ENCODE measurements around the gene CEP83.
"Not testable (repeated sequence)": the region's sequence is repeated elsewhere in the genome, so short reads cannot be mapped to it uniquely, and the experiment has no call there.

Gene CEP83

GRCh38 chr12:94429633-94430032 is 30.0 kb downstream of the CEP83 start:
- no peak for DNase-seq

- DNase-seq: no peak
These were observed 30.5 kb downstream of the CEP83 start for GRCh38 chr12:94429191-94429590.

DNA sequence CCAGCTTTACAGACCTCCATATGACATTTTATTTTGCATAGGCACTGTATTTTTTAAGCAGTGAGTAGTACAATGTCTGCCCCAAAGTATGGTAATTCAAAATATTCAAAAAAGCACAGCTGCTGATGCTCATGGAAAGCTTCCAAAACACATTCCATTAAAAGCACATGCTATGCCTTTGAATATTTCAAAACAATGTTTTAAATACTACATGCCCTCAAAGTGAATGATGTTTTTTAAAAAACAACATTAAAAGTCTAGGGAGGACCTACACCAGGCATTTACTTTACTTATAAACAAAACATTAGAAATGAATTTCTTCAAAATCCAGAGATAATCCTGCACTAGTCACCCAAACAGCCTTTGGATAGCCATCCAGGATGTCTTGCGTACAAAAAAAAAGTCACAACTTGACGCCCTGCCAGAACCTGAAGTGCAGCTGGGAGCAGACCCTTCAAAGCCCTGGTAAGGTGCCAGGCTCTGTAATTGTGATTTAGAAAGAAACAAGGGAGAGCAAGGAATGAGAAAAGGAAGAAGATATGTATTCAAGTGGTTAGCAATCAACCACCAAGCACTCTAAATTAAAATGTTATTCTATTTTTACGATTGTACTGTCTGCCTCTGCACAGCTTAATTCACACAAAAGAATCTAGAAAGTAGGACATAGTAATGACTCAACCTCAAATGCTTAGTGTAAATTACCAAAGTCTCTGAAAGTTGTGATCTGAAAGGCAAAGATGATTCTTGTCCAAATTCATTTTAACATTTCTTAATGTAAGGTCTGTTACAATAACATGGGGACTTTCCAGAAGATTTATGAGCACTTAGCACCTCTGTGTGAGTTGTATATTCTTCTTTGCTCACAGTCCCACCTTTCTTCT is 31.9 kb downstream of the CEP83 start:
- no peak for DNase-seq

DNA sequence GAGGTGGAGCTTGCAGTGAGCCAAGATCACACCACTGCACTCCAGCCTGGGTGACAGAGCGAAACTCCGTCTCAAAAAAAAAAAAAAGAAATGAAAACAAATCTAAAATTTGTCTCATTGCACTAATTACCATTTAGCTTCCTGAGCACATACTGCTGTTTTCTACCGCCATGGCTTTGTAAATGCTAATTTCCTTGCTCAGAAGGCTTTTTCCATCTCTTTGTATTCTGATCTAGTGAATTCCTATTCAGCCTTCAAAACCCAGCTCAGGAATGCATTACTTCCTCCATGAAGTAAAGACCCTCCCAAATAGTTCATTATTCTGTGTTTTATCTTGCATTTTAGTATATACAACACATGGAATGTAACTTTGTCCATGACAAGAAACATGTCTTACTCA is 33.6 kb downstream of the CEP83 start:
- no peak for DNase-seq

- DNase-seq: not testable (repeated sequence)
These were observed 34.8 kb downstream of the CEP83 start for GRCh38 chr12:94424830-94425229.

GRCh38 chr12:94421868-94422740 is 37.6 kb downstream of the CEP83 start:
- no peak for DNase-seq

DNA sequence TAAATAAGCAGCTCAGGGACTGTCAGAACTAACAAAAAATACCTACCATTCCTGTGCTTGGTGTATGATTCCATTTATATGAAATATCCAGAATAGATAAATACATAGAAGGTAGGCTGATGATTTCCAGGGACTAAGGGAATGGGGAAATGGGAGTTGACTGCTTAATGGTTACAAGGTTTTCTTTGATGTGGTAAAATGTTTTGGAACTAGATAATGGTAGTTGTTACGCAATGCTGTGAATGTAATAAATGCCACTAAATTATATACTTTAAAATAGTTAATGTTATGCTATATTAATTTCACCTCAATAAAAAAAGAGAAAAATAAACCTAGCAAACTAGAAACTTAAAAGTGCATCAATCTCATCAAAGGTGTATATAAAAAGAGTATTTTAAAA is 41.1 kb downstream of the CEP83 start:
- DNase-seq: no peak

- no peak for DNase-seq
These were observed 43.1 kb downstream of the CEP83 start for GRCh38 chr12:94416613-94417012.

- no peak for DNase-seq
These were observed 44.6 kb downstream of the CEP83 start for GRCh38 chr12:94415066-94415465.

- DNase-seq: no peak
These were observed 54.1 kb downstream of the CEP83 start for GRCh38 chr12:94405413-94406116.

DNA sequence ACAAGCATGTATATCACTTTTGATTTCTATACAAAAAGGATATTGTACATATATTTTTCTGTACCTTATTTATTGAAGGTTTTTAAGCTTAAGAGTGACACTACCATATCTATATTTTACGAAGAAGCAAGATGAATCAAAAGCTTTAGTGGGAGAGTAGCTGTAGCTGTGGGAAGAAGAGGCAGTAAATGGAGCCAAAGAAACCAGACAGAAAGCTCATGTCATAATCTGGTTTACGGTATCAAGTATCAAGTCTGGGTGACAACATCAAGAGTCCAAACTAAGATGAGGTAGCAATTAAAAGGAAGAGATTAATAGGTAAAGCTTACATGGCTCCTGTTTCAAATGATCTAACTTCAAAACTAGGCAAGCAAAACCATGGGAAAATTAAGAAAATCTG is 54.8 kb downstream of the CEP83 start:
- no peak for DNase-seq

DNA sequence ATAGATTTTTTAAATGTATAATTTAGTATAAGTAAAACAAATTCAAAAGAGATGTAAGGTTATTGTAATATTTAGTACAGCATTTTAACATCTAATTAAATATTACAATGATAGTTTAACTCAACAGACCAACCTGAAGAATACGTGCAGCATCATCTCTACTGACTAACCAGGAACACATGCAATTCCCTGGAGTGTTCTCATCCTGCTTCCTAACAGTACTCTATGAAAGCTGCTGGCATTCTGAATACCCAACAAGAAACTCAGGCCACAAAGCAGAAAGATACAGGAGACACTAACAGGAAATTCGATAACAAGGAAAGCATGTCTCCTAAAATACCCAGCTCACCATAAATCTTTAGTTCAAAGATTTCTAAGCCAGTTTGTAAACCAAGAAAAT is 58.3 kb downstream of the CEP83 start:
- no peak for DNase-seq

DNA sequence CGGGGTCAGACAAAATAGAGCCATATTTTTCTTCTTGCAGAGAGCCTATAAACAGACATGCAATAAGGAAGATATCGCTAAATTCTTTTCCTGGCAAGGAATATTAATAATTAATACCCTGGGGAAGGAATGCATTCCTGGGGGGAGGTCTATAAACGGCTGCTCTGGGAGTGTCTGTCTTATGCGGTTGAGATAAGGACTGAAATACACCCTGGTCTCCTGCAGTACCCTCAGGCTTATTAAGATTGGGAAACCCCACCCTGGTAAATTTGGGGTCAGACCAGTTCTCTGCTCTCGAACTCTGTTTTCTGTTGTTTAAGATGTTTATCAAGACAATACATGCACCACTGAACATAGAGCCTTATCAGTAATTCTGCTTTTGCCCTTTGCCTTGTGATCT is 61.0 kb downstream of the CEP83 start:
- DNase-seq: not testable (repeated sequence)

- no peak for DNase-seq
These were observed 62.3 kb downstream of the CEP83 start for GRCh38 chr12:94397401-94397800.

- not testable (repeated sequence) for DNase-seq
These were observed 63.7 kb downstream of the CEP83 start for GRCh38 chr12:94396014-94396413.

GRCh38 chr12:94390130-94390485 is 69.6 kb downstream of the CEP83 start:
- DNase-seq: no peak

DNA sequence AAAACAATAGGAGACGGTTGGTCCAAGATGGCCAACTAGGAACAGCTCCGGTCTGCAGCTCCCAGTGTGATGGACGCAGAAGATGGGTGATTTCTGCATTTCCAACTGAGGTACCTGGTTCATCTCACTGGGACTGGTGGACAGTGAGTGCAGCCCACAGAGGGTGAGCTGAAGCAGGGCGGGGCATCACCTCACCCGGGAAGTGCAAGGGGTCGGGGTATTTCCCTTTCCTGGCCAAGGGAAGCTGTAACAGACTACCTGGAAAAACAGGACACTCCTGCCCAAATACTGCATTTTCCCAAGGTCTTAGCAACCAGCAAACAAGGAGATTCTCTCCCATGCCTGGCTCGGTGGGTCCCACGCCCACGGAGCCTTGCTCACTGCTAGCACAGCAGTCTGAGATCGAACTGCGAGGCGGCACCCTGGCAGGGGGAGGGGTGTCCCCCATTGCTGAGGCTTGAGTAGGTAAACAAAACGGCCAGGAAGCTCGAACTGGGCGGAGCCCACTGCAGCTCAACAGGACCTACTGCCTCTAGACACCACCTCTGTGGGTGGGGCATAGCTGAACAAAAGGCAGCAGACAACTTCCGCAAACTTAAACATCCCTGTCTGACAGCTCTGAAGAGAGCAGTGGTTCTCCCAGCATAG is 70.1 kb downstream of the CEP83 start:
- not testable (repeated sequence) for DNase-seq

- no peak for DNase-seq
These were observed 73.2 kb downstream of the CEP83 start for GRCh38 chr12:94386422-94386821.

- no peak for DNase-seq
These were observed 75.6 kb downstream of the CEP83 start for GRCh38 chr12:94384030-94384429.

DNA sequence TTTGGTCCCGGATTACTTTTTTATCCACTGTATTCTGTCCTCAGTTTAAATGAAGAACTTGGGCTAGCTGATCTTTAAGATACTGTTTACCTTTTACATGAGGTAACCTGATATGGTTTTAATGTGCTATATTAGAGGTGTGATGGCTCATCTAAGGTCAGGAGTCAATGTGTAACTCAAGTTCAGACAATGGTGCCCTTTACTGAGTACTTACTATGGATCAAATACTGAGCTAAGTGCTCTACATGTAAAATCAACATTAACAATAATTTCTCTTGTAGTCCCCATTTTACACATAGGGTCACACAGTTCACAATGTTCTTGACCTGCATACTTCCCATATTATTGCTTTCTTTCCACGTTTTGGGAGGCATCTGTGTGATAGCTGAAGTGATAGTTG is 79.2 kb downstream of the CEP83 start:
- DNase-seq: no peak

DNA sequence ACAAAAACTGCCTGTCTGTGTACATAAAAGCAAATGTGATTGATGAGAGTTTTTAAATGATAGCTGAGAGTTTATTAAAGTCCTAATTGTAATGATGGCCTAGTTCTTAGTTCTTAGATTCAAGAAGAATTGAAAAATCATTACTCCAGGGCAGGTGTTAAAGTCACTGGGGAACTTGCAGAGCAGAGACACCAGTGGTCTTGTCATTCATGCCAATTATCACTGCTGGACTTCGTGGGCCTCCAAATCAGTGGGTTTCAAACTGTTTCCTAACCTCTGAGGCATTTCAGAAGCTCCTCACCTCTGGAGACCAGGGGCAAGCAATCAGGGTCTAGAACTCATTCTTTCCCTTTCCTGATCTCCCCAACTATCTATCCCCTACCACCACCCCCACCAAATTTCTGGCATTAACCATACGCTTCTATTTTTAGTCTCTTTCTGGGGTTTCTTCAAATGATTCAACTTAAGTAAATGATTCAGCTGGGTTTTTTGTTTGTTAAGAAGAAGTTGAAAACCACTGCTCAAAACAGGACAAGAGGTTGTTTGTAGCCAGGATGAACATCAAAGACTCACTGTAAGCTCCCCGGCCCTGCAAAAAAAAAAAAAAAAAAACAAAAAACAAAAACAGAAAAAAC is 80.1 kb downstream of the CEP83 start:
- no peak for DNase-seq

DNA sequence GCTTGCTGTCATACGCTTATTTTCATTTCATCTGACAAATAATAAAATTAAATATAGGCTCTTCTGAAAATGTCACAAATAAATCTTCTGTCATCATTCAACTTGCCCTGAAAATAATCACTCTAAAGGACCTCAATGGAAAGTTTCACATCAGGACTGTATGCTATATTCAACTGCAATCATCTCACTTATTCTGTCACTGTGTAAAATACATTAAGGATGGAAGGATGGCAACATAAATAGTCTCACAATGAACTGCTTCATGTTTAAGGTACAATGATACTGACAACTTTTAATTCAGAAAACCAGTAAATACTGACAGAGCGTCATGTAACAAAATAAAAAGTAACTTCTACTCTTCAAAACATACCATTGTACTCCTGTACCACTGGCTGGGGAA is 82.1 kb downstream of the CEP83 start:
- DNase-seq: no peak

All from CD4-positive, alpha-beta T cell treated with Interleukin-1 beta for 1 hour (primary cell).